HG02623 (cell line): ENCODE results near the gene ESRRA.

ENCODE experiments used
- ATAC-seq: cut with Tn5 transposase; IDR thresholded peaks from one replicate; pipeline ENCODE4 v1.9.1; 2021; ENCODE audit warnings: moderate library complexity; ENCODE audit not compliant: unreplicated experiment

The ESRRA gene

GRCh38 chr11:64305075-64305690, at the start of gene ESRRA:
Gene ESRRA (plus strand): TSS chr11:64305524. CDS start chr11:64307180, 1,656 bp downstream.
- ATAC-seq, result peak; percentile 65

- no peak for ATAC-seq
Measured at GRCh38 chr11:64256300-64256699, 49.0 kb upstream of the ESRRA start.

GRCh38 chr11:64258356-64258755, 47.0 kb upstream of the ESRRA start:
- no peak for ATAC-seq

- no peak for ATAC-seq
Measured at GRCh38 chr11:64258946-64259532, 46.3 kb upstream of the ESRRA start.

GRCh38 chr11:64259533-64260067, 45.7 kb upstream of the ESRRA start:
- ATAC-seq, result no peak

- no peak for ATAC-seq
Measured at GRCh38 chr11:64260147-64260708, 45.1 kb upstream of the ESRRA start.

GRCh38 chr11:64261556-64262080, 43.7 kb upstream of the ESRRA start:
- ATAC-seq, result no peak

GRCh38 chr11:64262271-64263002, 42.9 kb upstream of the ESRRA start:
- no peak for ATAC-seq

- no peak for ATAC-seq
Measured at GRCh38 chr11:64263021-64263946, 42.0 kb upstream of the ESRRA start.

GRCh38 chr11:64263947-64264317, 41.4 kb upstream of the ESRRA start:
- no peak for ATAC-seq

- no peak for ATAC-seq
Measured at GRCh38 chr11:64264371-64264852, 40.9 kb upstream of the ESRRA start.

- no peak for ATAC-seq
Measured at GRCh38 chr11:64265176-64266160, 39.9 kb upstream of the ESRRA start.

- no peak for ATAC-seq
Measured at GRCh38 chr11:64266339-64266738, 39.0 kb upstream of the ESRRA start.

GRCh38 chr11:64267207-64267945, 37.9 kb upstream of the ESRRA start:
- no peak for ATAC-seq

GRCh38 chr11:64268025-64268892, 37.1 kb upstream of the ESRRA start:
- ATAC-seq, result no peak

- ATAC-seq, result peak; percentile 3
Measured at GRCh38 chr11:64268893-64269539, 36.3 kb upstream of the ESRRA start.
